ENCODE results near the gene KIAA1217. TPM values are rescaled to one million over a fixed set of nuclear protein-coding genes. Genes with fewer than 3 reads are reported as not detected.

Gene KIAA1217
- total RNA-seq, 1 experiment from 2014 or later = 4.3 TPM

GRCh38 chr10:24247841-24248240, 38.9 kb downstream of the KIAA1217 start:
- no peak for DNase-seq (ENCODE audit: low read depth)

- no peak for DNase-seq (ENCODE audit: low read depth)
Measured at GRCh38 chr10:24249829-24250415, 41.0 kb downstream of the KIAA1217 start.

GRCh38 chr10:24251547-24251946, 42.6 kb downstream of the KIAA1217 start:
- DNase-seq (ENCODE audit: low read depth) = no peak

GRCh38 chr10:24254180-24254579, 45.2 kb downstream of the KIAA1217 start:
- peak; percentile 57 for DNase-seq (ENCODE audit: low read depth)

GRCh38 chr10:24255115-24255880, 46.4 kb downstream of the KIAA1217 start:
- peak; percentile 55 for DNase-seq (ENCODE audit: low read depth)

- DNase-seq (ENCODE audit: low read depth) = peak; percentile 22
Measured at GRCh38 chr10:24255881-24256311, 47.0 kb downstream of the KIAA1217 start.

GRCh38 chr10:24256619-24257107, 47.7 kb downstream of the KIAA1217 start:
- DNase-seq (ENCODE audit: low read depth) = no peak

- no peak for DNase-seq (ENCODE audit: low read depth)
Measured at GRCh38 chr10:24257588-24257987, 48.6 kb downstream of the KIAA1217 start.

- DNase-seq (ENCODE audit: low read depth) = no peak
Measured at GRCh38 chr10:24259365-24260130, 50.6 kb downstream of the KIAA1217 start.

GRCh38 chr10:24261627-24262026, 52.7 kb downstream of the KIAA1217 start:
- DNase-seq (ENCODE audit: low read depth) = no peak

GRCh38 chr10:24262929-24263590, 54.1 kb downstream of the KIAA1217 start:
- no peak for DNase-seq (ENCODE audit: low read depth)

GRCh38 chr10:24269476-24269875, 60.5 kb downstream of the KIAA1217 start:
- no peak for DNase-seq (ENCODE audit: low read depth)

- no peak for DNase-seq (ENCODE audit: low read depth)
Measured at GRCh38 chr10:24272374-24272773, 63.4 kb downstream of the KIAA1217 start.

GRCh38 chr10:24277277-24277676, 68.3 kb downstream of the KIAA1217 start:
- no peak for DNase-seq (ENCODE audit: low read depth)

- DNase-seq (ENCODE audit: low read depth) = peak; percentile 13
Measured at GRCh38 chr10:24277771-24278170, 68.8 kb downstream of the KIAA1217 start.

- no peak for DNase-seq (ENCODE audit: low read depth)
Measured at GRCh38 chr10:24278176-24278889, 69.4 kb downstream of the KIAA1217 start.

GRCh38 chr10:24279166-24279565, 70.2 kb downstream of the KIAA1217 start:
- DNase-seq (ENCODE audit: low read depth) = no peak

GRCh38 chr10:24287559-24288195, 78.7 kb downstream of the KIAA1217 start:
- no peak for DNase-seq (ENCODE audit: low read depth)

- DNase-seq (ENCODE audit: low read depth) = no peak
Measured at GRCh38 chr10:24288581-24288980, 79.6 kb downstream of the KIAA1217 start.

- no peak for DNase-seq (ENCODE audit: low read depth)
Measured at GRCh38 chr10:24289235-24289634, 80.3 kb downstream of the KIAA1217 start.
